H1 (cell line): ENCODE results near the gene PHRF1. TPM values are rescaled to one million over a fixed set of nuclear protein-coding genes. Genes with fewer than 3 reads are reported as not detected.

Experiments
- GTF2F1 ChIP-seq: IDR thresholded peaks from 2 replicates; pipeline ENCODE4 v1.6.1; 2012; ENCODE audit warnings: low read depth, low read length, improper control_type of control experiment, borderline replicate concordance
- PHF8 ChIP-seq: fragments of 200-600 bp; sonication (generic); conservative IDR thresholded peaks from 2 replicates; pipeline ENCODE4 v1.7.1; 2012; ENCODE audit warnings: low read depth, mild to moderate bottlenecking, inconsistent platforms, low read length, moderate library complexity
- RBBP5 ChIP-seq: IDR thresholded peaks from 2 replicates; pipeline ENCODE4 v1.7.1; 2012; ENCODE audit warnings: low read depth, mild to moderate bottlenecking, inconsistent platforms, low read length, moderate library complexity, borderline replicate concordance
- polyA plus RNA-seq, 7 experiments: library from polyadenylated mRNA; depleted of rRNA in 3 of 7; stranded (reverse) in 5 of 7; unstranded in 2 of 7; fragments of >200 nt in 5 of 7; fragments of 200-250 nt in 2 of 7; gene quantifications; 1 replicate in 5 of 7; 2 replicates in 1 of 7; 4 replicates in 1 of 7; pipeline versions ENCODE4 v1.2.1 to v1.2.3, GENCODE V29; 2011 to 2013; ENCODE audit warnings: missing spikeins in 2 of 7, mixed read lengths in 2 of 7
- total RNA-seq: library from RNA; stranded (reverse); fragmentation: NEBNext Ultra II Directional; extraction: Animal tissue kit (Norgen Biotek cat#: 25700); gene quantifications from 2 replicates; pipeline ENCODE4 v1.2.1, GENCODE V29; 2021
- TF ChIP-seq, protein P1 (sequence below): fragments of 300-600 bp; sonication (generic); IDR thresholded peaks from 2 replicates; pipeline ENCODE4 v1.7.1; 2012; ENCODE audit warnings: low read length, moderate library complexity, mild to moderate bottlenecking, inconsistent platforms; ENCODE audit not compliant: insufficient replicate concordance
- TF ChIP-seq, protein P2 (sequence below): IDR thresholded peaks from 2 replicates; pipeline ENCODE4 v1.6.1; 2012; ENCODE audit warnings: inconsistent platforms
- TF ChIP-seq, protein P3 (sequence below): IDR thresholded peaks from 2 replicates; pipeline ENCODE4 v1.6.1; 2012; ENCODE audit warnings: low read length, inconsistent platforms

PHRF1 gene
- total and polyA plus RNA-seq, 2 of the 8 experiments (the other 6 are each of a cell fraction or from before 2014, with no cell fraction given), result 13.4 to 37.3 TPM

DNA sequence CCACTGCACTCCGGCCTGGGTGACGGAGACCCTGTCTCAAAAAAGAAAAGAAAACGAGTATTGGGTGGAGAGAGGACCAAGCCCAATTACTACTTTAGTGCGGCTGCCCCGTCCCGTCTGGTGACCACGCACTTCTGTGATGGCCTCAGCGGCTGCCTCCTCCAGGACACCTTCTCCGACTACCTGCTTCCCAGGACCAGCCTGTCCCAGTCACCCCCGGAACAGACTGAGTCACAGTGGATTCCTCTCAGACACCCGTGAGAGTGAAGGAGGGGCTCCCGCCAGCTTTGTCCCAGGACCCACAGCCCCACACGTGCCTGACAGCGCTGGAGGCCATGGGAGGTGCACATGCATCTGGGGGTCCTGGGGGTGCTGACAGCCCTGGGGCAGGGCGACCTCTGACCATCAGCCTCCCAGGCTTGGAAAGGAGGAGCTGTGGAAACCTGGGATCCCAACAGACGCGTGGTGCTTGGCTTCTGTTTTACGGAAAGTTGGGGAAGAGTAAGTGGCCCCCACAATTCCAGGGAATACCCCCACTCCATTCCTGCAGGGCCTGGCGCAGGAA is 65.6 kb downstream of the PHRF1 start (continued):
- TF ChIP-seq, protein P1, sequence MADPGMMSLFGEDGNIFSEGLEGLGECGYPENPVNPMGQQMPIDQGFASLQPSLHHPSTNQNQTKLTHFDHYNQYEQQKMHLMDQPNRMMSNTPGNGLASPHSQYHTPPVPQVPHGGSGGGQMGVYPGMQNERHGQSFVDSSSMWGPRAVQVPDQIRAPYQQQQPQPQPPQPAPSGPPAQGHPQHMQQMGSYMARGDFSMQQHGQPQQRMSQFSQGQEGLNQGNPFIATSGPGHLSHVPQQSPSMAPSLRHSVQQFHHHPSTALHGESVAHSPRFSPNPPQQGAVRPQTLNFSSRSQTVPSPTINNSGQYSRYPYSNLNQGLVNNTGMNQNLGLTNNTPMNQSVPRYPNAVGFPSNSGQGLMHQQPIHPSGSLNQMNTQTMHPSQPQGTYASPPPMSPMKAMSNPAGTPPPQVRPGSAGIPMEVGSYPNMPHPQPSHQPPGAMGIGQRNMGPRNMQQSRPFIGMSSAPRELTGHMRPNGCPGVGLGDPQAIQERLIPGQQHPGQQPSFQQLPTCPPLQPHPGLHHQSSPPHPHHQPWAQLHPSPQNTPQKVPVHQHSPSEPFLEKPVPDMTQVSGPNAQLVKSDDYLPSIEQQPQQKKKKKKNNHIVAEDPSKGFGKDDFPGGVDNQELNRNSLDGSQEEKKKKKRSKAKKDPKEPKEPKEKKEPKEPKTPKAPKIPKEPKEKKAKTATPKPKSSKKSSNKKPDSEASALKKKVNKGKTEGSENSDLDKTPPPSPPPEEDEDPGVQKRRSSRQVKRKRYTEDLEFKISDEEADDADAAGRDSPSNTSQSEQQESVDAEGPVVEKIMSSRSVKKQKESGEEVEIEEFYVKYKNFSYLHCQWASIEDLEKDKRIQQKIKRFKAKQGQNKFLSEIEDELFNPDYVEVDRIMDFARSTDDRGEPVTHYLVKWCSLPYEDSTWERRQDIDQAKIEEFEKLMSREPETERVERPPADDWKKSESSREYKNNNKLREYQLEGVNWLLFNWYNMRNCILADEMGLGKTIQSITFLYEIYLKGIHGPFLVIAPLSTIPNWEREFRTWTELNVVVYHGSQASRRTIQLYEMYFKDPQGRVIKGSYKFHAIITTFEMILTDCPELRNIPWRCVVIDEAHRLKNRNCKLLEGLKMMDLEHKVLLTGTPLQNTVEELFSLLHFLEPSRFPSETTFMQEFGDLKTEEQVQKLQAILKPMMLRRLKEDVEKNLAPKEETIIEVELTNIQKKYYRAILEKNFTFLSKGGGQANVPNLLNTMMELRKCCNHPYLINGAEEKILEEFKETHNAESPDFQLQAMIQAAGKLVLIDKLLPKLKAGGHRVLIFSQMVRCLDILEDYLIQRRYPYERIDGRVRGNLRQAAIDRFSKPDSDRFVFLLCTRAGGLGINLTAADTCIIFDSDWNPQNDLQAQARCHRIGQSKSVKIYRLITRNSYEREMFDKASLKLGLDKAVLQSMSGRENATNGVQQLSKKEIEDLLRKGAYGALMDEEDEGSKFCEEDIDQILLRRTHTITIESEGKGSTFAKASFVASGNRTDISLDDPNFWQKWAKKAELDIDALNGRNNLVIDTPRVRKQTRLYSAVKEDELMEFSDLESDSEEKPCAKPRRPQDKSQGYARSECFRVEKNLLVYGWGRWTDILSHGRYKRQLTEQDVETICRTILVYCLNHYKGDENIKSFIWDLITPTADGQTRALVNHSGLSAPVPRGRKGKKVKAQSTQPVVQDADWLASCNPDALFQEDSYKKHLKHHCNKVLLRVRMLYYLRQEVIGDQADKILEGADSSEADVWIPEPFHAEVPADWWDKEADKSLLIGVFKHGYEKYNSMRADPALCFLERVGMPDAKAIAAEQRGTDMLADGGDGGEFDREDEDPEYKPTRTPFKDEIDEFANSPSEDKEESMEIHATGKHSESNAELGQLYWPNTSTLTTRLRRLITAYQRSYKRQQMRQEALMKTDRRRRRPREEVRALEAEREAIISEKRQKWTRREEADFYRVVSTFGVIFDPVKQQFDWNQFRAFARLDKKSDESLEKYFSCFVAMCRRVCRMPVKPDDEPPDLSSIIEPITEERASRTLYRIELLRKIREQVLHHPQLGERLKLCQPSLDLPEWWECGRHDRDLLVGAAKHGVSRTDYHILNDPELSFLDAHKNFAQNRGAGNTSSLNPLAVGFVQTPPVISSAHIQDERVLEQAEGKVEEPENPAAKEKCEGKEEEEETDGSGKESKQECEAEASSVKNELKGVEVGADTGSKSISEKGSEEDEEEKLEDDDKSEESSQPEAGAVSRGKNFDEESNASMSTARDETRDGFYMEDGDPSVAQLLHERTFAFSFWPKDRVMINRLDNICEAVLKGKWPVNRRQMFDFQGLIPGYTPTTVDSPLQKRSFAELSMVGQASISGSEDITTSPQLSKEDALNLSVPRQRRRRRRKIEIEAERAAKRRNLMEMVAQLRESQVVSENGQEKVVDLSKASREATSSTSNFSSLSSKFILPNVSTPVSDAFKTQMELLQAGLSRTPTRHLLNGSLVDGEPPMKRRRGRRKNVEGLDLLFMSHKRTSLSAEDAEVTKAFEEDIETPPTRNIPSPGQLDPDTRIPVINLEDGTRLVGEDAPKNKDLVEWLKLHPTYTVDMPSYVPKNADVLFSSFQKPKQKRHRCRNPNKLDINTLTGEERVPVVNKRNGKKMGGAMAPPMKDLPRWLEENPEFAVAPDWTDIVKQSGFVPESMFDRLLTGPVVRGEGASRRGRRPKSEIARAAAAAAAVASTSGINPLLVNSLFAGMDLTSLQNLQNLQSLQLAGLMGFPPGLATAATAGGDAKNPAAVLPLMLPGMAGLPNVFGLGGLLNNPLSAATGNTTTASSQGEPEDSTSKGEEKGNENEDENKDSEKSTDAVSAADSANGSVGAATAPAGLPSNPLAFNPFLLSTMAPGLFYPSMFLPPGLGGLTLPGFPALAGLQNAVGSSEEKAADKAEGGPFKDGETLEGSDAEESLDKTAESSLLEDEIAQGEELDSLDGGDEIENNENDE, result no peak
- TF ChIP-seq, protein P2, sequence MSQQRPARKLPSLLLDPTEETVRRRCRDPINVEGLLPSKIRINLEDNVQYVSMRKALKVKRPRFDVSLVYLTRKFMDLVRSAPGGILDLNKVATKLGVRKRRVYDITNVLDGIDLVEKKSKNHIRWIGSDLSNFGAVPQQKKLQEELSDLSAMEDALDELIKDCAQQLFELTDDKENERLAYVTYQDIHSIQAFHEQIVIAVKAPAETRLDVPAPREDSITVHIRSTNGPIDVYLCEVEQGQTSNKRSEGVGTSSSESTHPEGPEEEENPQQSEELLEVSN, result no peak
- TF ChIP-seq GTF2F1, result no peak
- TF ChIP-seq RBBP5, result no peak
- TF ChIP-seq PHF8, result no peak
- TF ChIP-seq, protein P3, sequence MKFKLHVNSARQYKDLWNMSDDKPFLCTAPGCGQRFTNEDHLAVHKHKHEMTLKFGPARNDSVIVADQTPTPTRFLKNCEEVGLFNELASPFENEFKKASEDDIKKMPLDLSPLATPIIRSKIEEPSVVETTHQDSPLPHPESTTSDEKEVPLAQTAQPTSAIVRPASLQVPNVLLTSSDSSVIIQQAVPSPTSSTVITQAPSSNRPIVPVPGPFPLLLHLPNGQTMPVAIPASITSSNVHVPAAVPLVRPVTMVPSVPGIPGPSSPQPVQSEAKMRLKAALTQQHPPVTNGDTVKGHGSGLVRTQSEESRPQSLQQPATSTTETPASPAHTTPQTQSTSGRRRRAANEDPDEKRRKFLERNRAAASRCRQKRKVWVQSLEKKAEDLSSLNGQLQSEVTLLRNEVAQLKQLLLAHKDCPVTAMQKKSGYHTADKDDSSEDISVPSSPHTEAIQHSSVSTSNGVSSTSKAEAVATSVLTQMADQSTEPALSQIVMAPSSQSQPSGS, result no peak
